HG03520 (cell line): ENCODE results near the gene PSTK.

Experiments used
- ATAC-seq: cut with Tn5 transposase; IDR thresholded peaks from one replicate; pipeline ENCODE4 v1.9.1; 2021; ENCODE audit warnings: mild to moderate bottlenecking, moderate library complexity; ENCODE audit not compliant: unreplicated experiment

PSTK gene

GRCh38 chr10:122992031-122992585, 11.9 kb downstream of the PSTK start:
- ATAC-seq = no peak

- ATAC-seq = no peak
These were observed 13.7 kb downstream of the PSTK start for GRCh38 chr10:122993797-122994336.

- no peak for ATAC-seq
These were observed 15.7 kb downstream of the PSTK start for GRCh38 chr10:122995936-122996335.

- no peak for ATAC-seq
These were observed 17.7 kb downstream of the PSTK start for GRCh38 chr10:122997864-122998263.

- no peak for ATAC-seq
These were observed 18.2 kb downstream of the PSTK start for GRCh38 chr10:122998360-122998917.

- no peak for ATAC-seq
These were observed 18.7 kb downstream of the PSTK start for GRCh38 chr10:122998934-122999333.

GRCh38 chr10:122999347-122999746, 19.1 kb downstream of the PSTK start:
- ATAC-seq = no peak

- no peak for ATAC-seq
These were observed 20.0 kb downstream of the PSTK start for GRCh38 chr10:123000155-123000554.

GRCh38 chr10:123001370-123001769, 21.2 kb downstream of the PSTK start:
- no peak for ATAC-seq

GRCh38 chr10:123004298-123004697, 24.1 kb downstream of the PSTK start:
- ATAC-seq = no peak

- peak; percentile 44 for ATAC-seq
These were observed 27.6 kb downstream of the PSTK start for GRCh38 chr10:123007558-123008354.

GRCh38 chr10:123008355-123009104, 28.3 kb downstream of the PSTK start, which contains the start of the genes ACADSB and IKZF5:
ACADSB (plus strand) TSS chr10:123009006; CDS start chr10:123009030, 24 bp downstream.
IKZF5 (minus strand) TSS chr10:123008795; CDS start chr10:122998625, 10,170 bp downstream.
- peak; percentile 78 for ATAC-seq

- ATAC-seq = peak; percentile 19
These were observed 29.1 kb downstream of the PSTK start for GRCh38 chr10:123009105-123009820.

- no peak for ATAC-seq
These were observed 31.8 kb downstream of the PSTK start for GRCh38 chr10:123011987-123012386.

GRCh38 chr10:123013456-123014419, 33.5 kb downstream of the PSTK start:
- no peak for ATAC-seq

- no peak for ATAC-seq
These were observed 34.6 kb downstream of the PSTK start for GRCh38 chr10:123014772-123015171.

- no peak for ATAC-seq
These were observed 36.0 kb downstream of the PSTK start for GRCh38 chr10:123016228-123016627.

- no peak for ATAC-seq
These were observed 37.4 kb downstream of the PSTK start for GRCh38 chr10:123017421-123018165.

GRCh38 chr10:123018531-123018930, 38.3 kb downstream of the PSTK start:
- ATAC-seq = no peak
